ENCODE results near the gene ADSS1.

Gene ADSS1

DNA sequence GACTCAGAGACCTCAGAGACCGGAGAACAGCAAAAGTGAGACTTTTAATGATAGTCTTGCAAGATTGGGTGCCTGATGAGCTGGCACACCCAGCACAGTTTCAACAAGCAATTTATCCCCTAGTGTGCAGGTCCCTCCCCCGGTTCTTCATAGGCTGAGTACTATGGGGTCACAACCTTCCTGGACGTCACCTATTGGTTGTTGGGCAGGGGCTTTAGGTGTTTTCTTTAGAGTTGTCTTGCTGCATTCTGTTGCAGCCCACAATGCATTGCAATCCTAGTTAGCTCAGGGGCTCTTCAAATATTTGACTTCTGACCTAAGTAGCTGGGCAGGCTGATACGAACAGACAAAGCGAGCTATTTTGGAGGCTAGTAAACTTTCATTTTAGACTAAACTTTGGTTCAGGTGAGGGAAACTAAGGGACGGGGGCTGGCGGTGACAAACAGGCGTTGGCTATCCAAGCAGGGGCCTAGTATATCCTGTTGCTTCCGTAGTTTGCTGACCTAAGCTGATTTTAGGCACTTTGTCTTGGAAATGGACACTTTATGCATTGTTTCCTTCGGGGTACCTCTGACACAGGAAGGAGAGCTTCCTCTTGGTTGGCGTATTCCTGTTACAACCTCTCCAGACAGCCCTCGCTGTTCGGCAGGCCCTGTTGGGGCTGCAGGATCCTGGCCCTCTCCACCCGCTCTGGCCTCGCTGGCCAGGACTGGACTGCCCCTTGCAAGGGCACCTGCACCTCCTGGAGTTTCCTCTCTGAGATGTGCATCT is 43.0 kb downstream of the ADSS1 start:
- H3K9me3 ChIP-seq (ENCODE audit: insufficient read depth, low read depth, low read length), result no peaks in the 10 kb centered on the region; the same call in 1 of the 2 replicates
- H4K20me1 ChIP-seq (ENCODE audit: insufficient read depth, low read length, poor library complexity, severe bottlenecking), result no peaks in the 10 kb centered on the region
- H3K27me3 ChIP-seq (ENCODE audit: insufficient read depth, low read length, poor library complexity, severe bottlenecking), result no peaks in the 10 kb centered on the region
- H2AFZ ChIP-seq (ENCODE audit: low read length), result no peak overlapping the region
- H3K79me2 ChIP-seq (ENCODE audit: insufficient read depth, low read length), result peaks cover 15% of the 10 kb centered on the region
- no peak for TF ChIP-seq EZH2phosphoT487 (IDR thresholded peaks at IDR 0.05; ENCODE audit: borderline replicate concordance)
- TF ChIP-seq, protein P1, sequence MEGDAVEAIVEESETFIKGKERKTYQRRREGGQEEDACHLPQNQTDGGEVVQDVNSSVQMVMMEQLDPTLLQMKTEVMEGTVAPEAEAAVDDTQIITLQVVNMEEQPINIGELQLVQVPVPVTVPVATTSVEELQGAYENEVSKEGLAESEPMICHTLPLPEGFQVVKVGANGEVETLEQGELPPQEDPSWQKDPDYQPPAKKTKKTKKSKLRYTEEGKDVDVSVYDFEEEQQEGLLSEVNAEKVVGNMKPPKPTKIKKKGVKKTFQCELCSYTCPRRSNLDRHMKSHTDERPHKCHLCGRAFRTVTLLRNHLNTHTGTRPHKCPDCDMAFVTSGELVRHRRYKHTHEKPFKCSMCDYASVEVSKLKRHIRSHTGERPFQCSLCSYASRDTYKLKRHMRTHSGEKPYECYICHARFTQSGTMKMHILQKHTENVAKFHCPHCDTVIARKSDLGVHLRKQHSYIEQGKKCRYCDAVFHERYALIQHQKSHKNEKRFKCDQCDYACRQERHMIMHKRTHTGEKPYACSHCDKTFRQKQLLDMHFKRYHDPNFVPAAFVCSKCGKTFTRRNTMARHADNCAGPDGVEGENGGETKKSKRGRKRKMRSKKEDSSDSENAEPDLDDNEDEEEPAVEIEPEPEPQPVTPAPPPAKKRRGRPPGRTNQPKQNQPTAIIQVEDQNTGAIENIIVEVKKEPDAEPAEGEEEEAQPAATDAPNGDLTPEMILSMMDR (conservative IDR thresholded peaks at IDR 0.05; ENCODE audit: low read length), result no peak
- H3K9ac ChIP-seq (ENCODE audit: low read depth, low read length, poor library complexity, severe bottlenecking), result peak overlapping the region; percentile 62
- peak overlapping the region; percentile 70 for H3K4me3 ChIP-seq (ENCODE audit: low read length, poor library complexity, severe bottlenecking)
- H3K4me2 ChIP-seq (ENCODE audit: low read depth, low read length, poor library complexity, severe bottlenecking), result peak overlapping the region; percentile 54
- H3K4me1 ChIP-seq (ENCODE audit: insufficient read depth, low read length, poor library complexity, severe bottlenecking), result peaks cover 10% of the 10 kb centered on the region
- H3K36me3 ChIP-seq (ENCODE audit: insufficient read depth, low read length), result peaks cover 17% of the 10 kb centered on the region
- no peaks in the 10 kb centered on the region for H3K9me2 ChIP-seq (replicated peaks; ENCODE audit: low read depth, low read length)
- peaks cover 3% of the 10 kb centered on the region; the same call in 1 of the 2 replicates for H3F3A ChIP-seq (ENCODE audit: low read depth)

DNA sequence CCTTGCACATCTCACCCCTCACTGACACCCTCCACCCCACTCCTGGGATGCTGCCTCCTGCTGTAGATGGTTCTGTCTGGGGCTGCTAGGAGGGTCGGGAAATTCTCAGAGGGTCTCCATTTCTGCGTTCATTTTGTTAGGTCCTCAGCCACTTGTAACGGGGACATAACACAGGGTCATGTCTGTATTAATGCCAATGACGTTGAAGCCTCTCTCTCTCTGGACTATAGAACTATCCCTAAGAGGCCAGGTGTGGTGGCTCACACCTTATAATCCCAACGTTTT is 43.5 kb downstream of the ADSS1 start:
- Histone ChIP-seq H3K27me3 (ENCODE audit: insufficient read depth, low read length, poor library complexity, severe bottlenecking) (no peaks in the 10 kb centered on the region), H3K36me3 (ENCODE audit: insufficient read depth, low read length) (peaks cover 21% of the 10 kb centered on the region), H3K4me3 (ENCODE audit: low read length, poor library complexity, severe bottlenecking) (peak overlapping the region; percentile 70), H3K4me1 (ENCODE audit: insufficient read depth, low read length, poor library complexity, severe bottlenecking) (peaks cover 10% of the 10 kb centered on the region), H3F3A (ENCODE audit: low read depth) (peaks cover 3% of the 10 kb centered on the region; the same call in 1 of the 2 replicates), H3K9ac (ENCODE audit: low read depth, low read length, poor library complexity, severe bottlenecking) (peak overlapping the region; percentile 28), H3K9me3 (ENCODE audit: insufficient read depth, low read depth, low read length) (no peaks in the 10 kb centered on the region; the same call in 1 of the 2 replicates), H3K4me2 (ENCODE audit: low read depth, low read length, poor library complexity, severe bottlenecking) (peak overlapping the region; percentile 52), H3K9me2 (replicated peaks; ENCODE audit: low read depth, low read length) (no peaks in the 10 kb centered on the region), H3K79me2 (ENCODE audit: insufficient read depth, low read length) (peaks cover 10% of the 10 kb centered on the region), H4K20me1 (ENCODE audit: insufficient read depth, low read length, poor library complexity, severe bottlenecking) (no peaks in the 10 kb centered on the region), H2AFZ (ENCODE audit: low read length) (no peak overlapping the region)
- no peak for TF ChIP-seq EZH2phosphoT487 (IDR thresholded peaks at IDR 0.05; ENCODE audit: borderline replicate concordance)
- TF ChIP-seq, protein P1 (conservative IDR thresholded peaks at IDR 0.05; ENCODE audit: low read length), result no peak

DNA sequence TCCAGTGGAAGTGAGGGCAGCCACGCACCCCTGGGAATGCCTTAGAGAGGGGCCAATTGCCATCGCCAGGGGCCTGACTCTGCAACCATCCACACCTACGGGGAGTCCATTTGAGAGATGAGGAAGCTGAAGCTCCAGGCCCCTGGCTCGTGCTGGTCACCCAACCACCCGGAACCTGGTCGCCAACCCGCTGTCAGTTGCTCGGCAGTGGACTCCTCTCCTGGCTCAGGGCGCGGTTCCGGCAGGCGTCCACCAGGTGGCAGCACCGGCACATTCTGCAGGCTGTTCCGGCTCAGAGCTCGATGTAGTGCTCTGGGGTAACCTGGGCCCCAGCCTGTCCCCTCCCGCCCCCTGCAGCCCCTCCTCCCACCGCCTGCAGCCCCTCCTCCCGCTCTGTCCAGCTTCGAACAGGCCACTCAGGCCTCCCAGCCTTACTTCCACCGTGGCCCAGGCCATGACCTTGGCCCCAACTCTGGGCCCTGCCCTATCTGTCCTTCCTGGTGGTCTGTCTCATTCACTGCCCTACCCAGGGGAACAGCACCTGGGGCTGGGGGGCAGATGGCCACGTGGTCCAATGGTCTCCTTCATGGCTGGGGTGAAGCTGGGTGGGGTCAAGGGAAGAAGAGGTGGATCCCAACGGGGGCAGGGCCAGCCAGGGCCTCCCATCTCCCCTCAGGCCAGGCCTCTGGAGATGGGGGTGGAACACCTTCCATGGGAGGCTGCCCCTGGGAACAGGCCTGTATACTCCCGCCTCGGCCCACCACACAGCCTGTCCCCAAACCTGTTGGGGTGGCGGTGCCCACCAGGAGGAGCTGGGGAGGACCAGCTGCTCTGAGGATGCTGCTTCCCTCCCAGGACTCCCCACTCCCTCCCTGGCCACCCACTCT is 44.7 kb downstream of the ADSS1 start:
- no peak overlapping the region for H2AFZ ChIP-seq (ENCODE audit: low read length)
- TF ChIP-seq, protein P1 (conservative IDR thresholded peaks at IDR 0.05; ENCODE audit: low read length), result peak; percentile 75
- no peak for TF ChIP-seq EZH2phosphoT487 (IDR thresholded peaks at IDR 0.05; ENCODE audit: borderline replicate concordance)
- H3K27me3 ChIP-seq (ENCODE audit: insufficient read depth, low read length, poor library complexity, severe bottlenecking), result no peaks in the 10 kb centered on the region
- peak overlapping the region; percentile 52 for H3K4me2 ChIP-seq (ENCODE audit: low read depth, low read length, poor library complexity, severe bottlenecking)
- peaks cover 32% of the 10 kb centered on the region for H3K36me3 ChIP-seq (ENCODE audit: insufficient read depth, low read length)
- H3K79me2 ChIP-seq (ENCODE audit: insufficient read depth, low read length), result peaks cover 6% of the 10 kb centered on the region
- H3K4me3 ChIP-seq (ENCODE audit: low read length, poor library complexity, severe bottlenecking), result peak overlapping the region; percentile 55
- no peaks in the 10 kb centered on the region; the same call in 1 of the 2 replicates for H3K9me3 ChIP-seq (ENCODE audit: insufficient read depth, low read depth, low read length)
- H4K20me1 ChIP-seq (ENCODE audit: insufficient read depth, low read length, poor library complexity, severe bottlenecking), result no peaks in the 10 kb centered on the region
- H3K9me2 ChIP-seq (replicated peaks; ENCODE audit: low read depth, low read length), result no peaks in the 10 kb centered on the region
- peaks cover 10% of the 10 kb centered on the region for H3K4me1 ChIP-seq (ENCODE audit: insufficient read depth, low read length, poor library complexity, severe bottlenecking)
- peaks cover 3% of the 10 kb centered on the region; the same call in 1 of the 2 replicates for H3F3A ChIP-seq (ENCODE audit: low read depth)
- H3K9ac ChIP-seq (ENCODE audit: low read depth, low read length, poor library complexity, severe bottlenecking), result peak overlapping the region; percentile 63

Measured in Loucy (cell line).